T-cell (primary cell): Measurements from ENCODE around the gene HOXA7. TPM values are rescaled to one million over a fixed set of nuclear protein-coding genes. Genes with fewer than 3 reads are reported as not detected.

ENCODE experiments used
- ATAC-seq, 4 experiments: fragments of 200-7000 bp in 3 of 4; fragments of 150-1000 bp in 1 of 4; cut with Tn5 transposase; replicated peaks in 1 of 4; 1 replicate in 3 of 4; 2 replicates in 1 of 4; pipeline ENCODE4 v1.10.0; 2021; ENCODE audit warnings: moderate library complexity in 3 of 4, mild to moderate bottlenecking in 2 of 4, moderate number of reproducible peaks in 1 of 4
- CTCF ChIA-PET, 2 donors: fragments of 300-600 bp; sonication (Branson Sonifier 250); formaldehyde crosslinking; loops; one replicate each; lab custom pipeline; 2022; ENCODE audit warnings: antibody characterized with exemption in 2 of 2; lab: Charles Lee
- POLR2A ChIA-PET, 2 donors: fragments of 300-600 bp; sonication (Branson Sonifier 250); formaldehyde crosslinking; loops; one replicate each; lab custom pipeline; 2022; ENCODE audit warnings: antibody characterized with exemption in 2 of 2; lab: Charles Lee
- DNase-seq, 35 experiments: peaks; one replicate each; pipeline versions ENCODE4 v3.0.0 to v3.0.0-alpha.2; 2013 to 2023
- H3K27ac ChIP-seq: one replicate; pipeline ENCODE4 v1.5.1; 2013; ENCODE audit warnings: low read length
- H3K27me3 ChIP-seq, 2 experiments: replicated peaks in 1 of 2; 1 replicate in 1 of 2; 2 replicates in 1 of 2; pipeline versions ENCODE4 v1.6.1 to v1.7.0; 2013; ENCODE audit warnings: low read length in 1 of 2, mixed read lengths in 1 of 2; ENCODE audit not compliant: control insufficient read depth in 2 of 2, insufficient read depth in 2 of 2; ENCODE audit errors: extremely low read depth in 1 of 2
- H3K36me3 ChIP-seq, 2 donors: 1 replicate in 1 of 2; 2 replicates in 1 of 2; pipeline versions ENCODE4 v1.6.1 to v1.7.0; 2013; ENCODE audit warnings: low read length in 1 of 2; ENCODE audit not compliant: control insufficient read depth in 2 of 2, insufficient read depth in 1 of 2; ENCODE audit errors: extremely low read depth in 1 of 2
- H3K4me1 ChIP-seq, 2 experiments: 1 replicate in 1 of 2; 2 replicates in 1 of 2; pipeline versions ENCODE4 v1.6.1 to v1.7.0; 2013; ENCODE audit warnings: low read length in 2 of 2, mixed read lengths in 1 of 2; ENCODE audit not compliant: insufficient read depth in 2 of 2, control insufficient read depth in 1 of 2; ENCODE audit errors: extremely low read depth in 1 of 2
- H3K4me3 ChIP-seq, 2 donors: 1 replicate in 1 of 2; 2 replicates in 1 of 2; pipeline versions ENCODE4 v1.5.1 to v1.7.0; 2013; ENCODE audit warnings: mild to moderate bottlenecking in 2 of 2, low read length in 1 of 2, moderate library complexity in 1 of 2; ENCODE audit not compliant: control insufficient read depth in 1 of 2; ENCODE audit errors: extremely low read depth in 1 of 2
- H3K9me3 ChIP-seq: 2 replicates; pipeline ENCODE4 v1.7.0; 2013
- H3K27ac Mint-ChIP-seq, 2 donors: one replicate each; pipeline ENCODE4 v1.8.0; 2020 to 2021; ENCODE audit warnings: mild to moderate bottlenecking in 2 of 2, mixed read lengths in 2 of 2
- H3K27me3 Mint-ChIP-seq, 2 donors: one replicate each; pipeline ENCODE4 v1.8.0; 2021 to 2022; ENCODE audit warnings: mixed read lengths in 2 of 2
- H3K36me3 Mint-ChIP-seq: one replicate; pipeline ENCODE4 v1.8.0; 2021; ENCODE audit warnings: mixed read lengths
- H3K4me1 Mint-ChIP-seq, 3 donors: one replicate each; pipeline ENCODE4 v1.8.0; 2020 to 2022; ENCODE audit warnings: mixed read lengths in 3 of 3, mild to moderate bottlenecking in 1 of 3
- H3K4me3 Mint-ChIP-seq, 3 donors: one replicate each; pipeline ENCODE4 v1.8.0; 2020 to 2022; ENCODE audit warnings: mild to moderate bottlenecking in 3 of 3, mixed read lengths in 3 of 3, moderate library complexity in 3 of 3
- H3K9me3 Mint-ChIP-seq, 3 donors: one replicate each; pipeline ENCODE4 v1.8.0; 2020 to 2022; ENCODE audit warnings: mixed read lengths in 3 of 3
- WGBS: methylation state at CpG from one replicate; pipeline ENCODE4 v1.1.5; 2013; ENCODE audit warnings: missing lambda C conversion rate; ENCODE audit not compliant: insufficient coverage; 5-methylcytosine and 5-hydroxymethylcytosine counted together
- total RNA-seq, 35 experiments: library from RNA in 6 of 35; stranded (reverse) in 6 of 35; fragments of 120-200 nt in 1 of 35; gene quantifications; one replicate each; pipeline versions ENCODE4 v1.2.1 to v1.2.4 and lab custom pipeline; 2013 to 2026

The HOXA7 gene
- total RNA-seq, 5 donors from 2014 or later (not counting 1 experiment from before 2014, with no cell fraction given), result 0.67 TPM; not detected in 4

GRCh38 chr7:27119412-27119911 is 37.0 kb downstream of the HOXA7 start:
- CTCF ChIA-PET, result no interaction called here
- peaks cover 1 to 11% of the 10 kb centered on the region in 2 donors for H3K27me3 Mint-ChIP-seq
- Histone ChIP-seq H3K27ac (no peak overlapping the region), H3K36me3 (no peaks in the 10 kb centered on the region), H3K4me3 (no peak overlapping the region), H3K27me3 (peaks cover 0 to 48% of the 10 kb centered on the region in 2 experiments), H3K9me3 (no peaks in the 10 kb centered on the region), H3K4me1 (no peaks in the 10 kb centered on the region)
- H3K4me3 Mint-ChIP-seq, result no peak overlapping the region
- DNase-seq (no peak), ATAC-seq (no peak)
- no peaks in the 10 kb centered on the region for H3K4me1 Mint-ChIP-seq
- no peak overlapping the region for H3K27ac Mint-ChIP-seq
- WGBS, result no CpG with 5 or more reads among the region's 1 CpG
- POLR2A ChIA-PET, result interaction anchor here in 1 of 2 donors (1.1 kb wide), 1 partner anchor 20 kb away, joined by 3 read pairs; no protein-coding TSS in a partner anchor
- no peaks in the 10 kb centered on the region for H3K9me3 Mint-ChIP-seq
- H3K36me3 Mint-ChIP-seq, result no peaks in the 10 kb centered on the region

- 63% methylated on average over 1 of the region's 3 CpGs for WGBS
- no peak overlapping the region for H3K27ac Mint-ChIP-seq
- H3K4me1 Mint-ChIP-seq, result no peaks in the 10 kb centered on the region
- H3K36me3 Mint-ChIP-seq, result no peaks in the 10 kb centered on the region
- ATAC-seq, result no peak
- Histone ChIP-seq H3K4me3 (no peak overlapping the region), H3K27me3 (peaks cover 0 to 41% of the 10 kb centered on the region in 2 experiments), H3K4me1 (no peaks in the 10 kb centered on the region), H3K9me3 (no peaks in the 10 kb centered on the region), H3K36me3 (no peaks in the 10 kb centered on the region), H3K27ac (no peak overlapping the region)
- no peak overlapping the region for H3K4me3 Mint-ChIP-seq
- H3K9me3 Mint-ChIP-seq, result no peaks in the 10 kb centered on the region
- DNase-seq, result no peak
- ChIA-PET CTCF (no interaction called here), POLR2A (no interaction called here)
- peaks cover 0 to 6% of the 10 kb centered on the region in 2 donors for H3K27me3 Mint-ChIP-seq
Observed at GRCh38 chr7:27118580-27118979, 37.9 kb downstream of the HOXA7 start.

GRCh38 chr7:27117887-27118491 is 38.5 kb downstream of the HOXA7 start:
- WGBS, result 95% methylated on average over 10 of the region's 19 CpGs
- no peak for DNase-seq
- Mint-ChIP-seq H3K9me3 (no peaks in the 10 kb centered on the region), H3K36me3 (no peaks in the 10 kb centered on the region), H3K27me3 (peaks cover 0 to 6% of the 10 kb centered on the region in 2 donors), H3K4me1 (no peaks in the 10 kb centered on the region), H3K27ac (no peak overlapping the region), H3K4me3 (no peak overlapping the region)
- no peak overlapping the region for H3K4me3 ChIP-seq
- ChIA-PET POLR2A (no interaction called here), CTCF (interaction anchor here in 1 of 2 donors (0.7 kb wide), 1 partner anchor 727 kb away, joined by 3 read pairs; no protein-coding TSS in a partner anchor)
- H3K4me1 ChIP-seq, result no peaks in the 10 kb centered on the region
- peaks cover 0 to 40% of the 10 kb centered on the region in 2 experiments for H3K27me3 ChIP-seq
- ATAC-seq, result no peak
- no peaks in the 10 kb centered on the region for H3K9me3 ChIP-seq
- H3K27ac ChIP-seq, result no peak overlapping the region
- H3K36me3 ChIP-seq, result no peaks in the 10 kb centered on the region

GRCh38 chr7:27116962-27117886 is 39.3 kb downstream of the HOXA7 start:
- no peak for DNase-seq
- Mint-ChIP-seq H3K9me3 (no peaks in the 10 kb centered on the region), H3K27ac (no peak overlapping the region), H3K4me1 (no peaks in the 10 kb centered on the region), H3K36me3 (no peaks in the 10 kb centered on the region), H3K4me3 (no peak overlapping the region), H3K27me3 (peaks cover 0 to 6% of the 10 kb centered on the region in 2 donors)
- Histone ChIP-seq H3K27me3 (peaks cover 0 to 41% of the 10 kb centered on the region in 2 experiments), H3K9me3 (no peaks in the 10 kb centered on the region), H3K27ac (no peak overlapping the region), H3K36me3 (no peaks in the 10 kb centered on the region), H3K4me1 (no peaks in the 10 kb centered on the region), H3K4me3 (no peak overlapping the region)
- ChIA-PET CTCF (interaction anchor here in 1 of 2 donors (0.7 kb wide), 1 partner anchor 727 kb away, joined by 3 read pairs; no protein-coding TSS in a partner anchor), POLR2A (no interaction called here)
- 82% methylated on average over 8 of the region's 12 CpGs for WGBS
- ATAC-seq, result no peak

GRCh38 chr7:27116031-27116961 is 40.2 kb downstream of the HOXA7 start:
- H3K27ac ChIP-seq, result no peak overlapping the region
- no peaks in the 10 kb centered on the region for H3K9me3 Mint-ChIP-seq
- H3K4me1 ChIP-seq, result no peaks in the 10 kb centered on the region
- POLR2A ChIA-PET, result interaction anchor here in 1 of 2 donors (0.5 kb wide), 1 partner anchor 1036 kb away, joined by 3 read pairs; no protein-coding TSS in a partner anchor
- no peaks in the 10 kb centered on the region for H3K9me3 ChIP-seq
- H3K27me3 ChIP-seq, result peaks cover 0 to 41% of the 10 kb centered on the region in 2 experiments
- peaks cover 0 to 6% of the 10 kb centered on the region in 2 donors for H3K27me3 Mint-ChIP-seq
- CTCF ChIA-PET, result no interaction called here
- DNase-seq (no peak), ATAC-seq (no peak)
- H3K4me3 Mint-ChIP-seq, result no peak overlapping the region
- no peaks in the 10 kb centered on the region for H3K36me3 ChIP-seq
- 79% methylated on average over 8 of the region's 20 CpGs for WGBS
- no peak overlapping the region for H3K27ac Mint-ChIP-seq
- H3K36me3 Mint-ChIP-seq, result no peaks in the 10 kb centered on the region
- H3K4me3 ChIP-seq, result no peak overlapping the region
- no peaks in the 10 kb centered on the region for H3K4me1 Mint-ChIP-seq
